CD4-positive, alpha-beta T cell treated with Interleukin-1 beta for 1 hour (primary cell): ENCODE data around the gene MTMR10.

Experiments
- DNase-seq, 2 donors: peaks; one replicate each; pipeline ENCODE4 v3.0.0-alpha.2; 2020 to 2022

The MTMR10 gene

DNA sequence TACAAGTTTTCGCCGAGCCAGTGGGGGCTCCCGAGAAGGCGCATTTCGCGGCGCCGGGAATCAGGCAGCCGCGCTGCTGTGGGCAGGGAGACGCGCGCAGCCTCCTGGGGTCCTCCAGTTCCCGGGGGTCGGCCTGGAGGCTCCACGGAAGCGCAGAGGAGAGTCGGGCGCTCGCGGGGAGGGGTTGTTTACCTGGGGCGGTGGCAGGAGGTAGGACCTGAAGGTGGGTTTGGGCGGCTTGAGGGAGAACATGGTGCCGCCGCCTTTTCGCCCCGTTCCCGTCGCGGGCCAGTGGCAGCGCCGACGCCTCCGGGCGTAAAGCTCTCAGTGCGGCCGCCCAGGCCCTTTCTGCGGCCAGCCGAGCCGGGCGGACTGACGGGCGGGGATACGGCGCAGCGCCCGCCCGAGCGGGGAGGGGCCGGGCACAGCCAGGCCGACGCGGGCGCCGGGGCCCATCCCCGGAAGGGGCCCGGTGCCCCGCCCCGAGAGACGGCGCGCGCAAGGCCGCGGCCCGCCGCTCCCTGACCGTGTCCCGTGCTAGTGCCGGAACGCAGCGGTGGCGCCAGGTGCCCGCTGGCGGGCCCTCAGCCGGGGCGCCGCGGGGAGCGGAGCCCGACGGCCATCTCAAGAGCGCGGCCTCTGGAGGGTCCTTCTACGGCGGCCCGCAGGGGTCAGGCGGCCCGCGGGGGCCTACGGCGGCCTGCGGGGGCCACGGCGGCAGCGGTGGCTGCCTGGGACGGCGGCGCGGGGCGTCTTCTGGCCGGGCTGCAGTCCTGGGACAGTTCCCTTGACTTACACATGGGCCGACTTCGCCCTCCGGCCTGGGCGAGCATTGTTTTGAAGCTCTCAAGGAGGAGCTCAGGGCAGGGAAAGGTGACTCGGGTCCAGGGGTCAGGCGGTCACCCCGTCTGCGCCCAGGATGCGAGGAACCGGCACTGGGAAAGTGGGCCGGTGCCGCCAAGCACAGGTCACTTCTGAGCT, at the start of gene MTMR10:
Gene MTMR10 (minus strand): TSS at position 374 of the 981 bp plus-strand sequence. CDS start 122 bp downstream, at position 252.
- peak; percentile 78 to 81 for DNase-seq

- no peak for DNase-seq
Observed at GRCh38 chr15:31040611-31041010, 49.2 kb upstream of the MTMR10 start.

GRCh38 chr15:31039961-31040360, 48.5 kb upstream of the MTMR10 start:
- no peak for DNase-seq

DNA sequence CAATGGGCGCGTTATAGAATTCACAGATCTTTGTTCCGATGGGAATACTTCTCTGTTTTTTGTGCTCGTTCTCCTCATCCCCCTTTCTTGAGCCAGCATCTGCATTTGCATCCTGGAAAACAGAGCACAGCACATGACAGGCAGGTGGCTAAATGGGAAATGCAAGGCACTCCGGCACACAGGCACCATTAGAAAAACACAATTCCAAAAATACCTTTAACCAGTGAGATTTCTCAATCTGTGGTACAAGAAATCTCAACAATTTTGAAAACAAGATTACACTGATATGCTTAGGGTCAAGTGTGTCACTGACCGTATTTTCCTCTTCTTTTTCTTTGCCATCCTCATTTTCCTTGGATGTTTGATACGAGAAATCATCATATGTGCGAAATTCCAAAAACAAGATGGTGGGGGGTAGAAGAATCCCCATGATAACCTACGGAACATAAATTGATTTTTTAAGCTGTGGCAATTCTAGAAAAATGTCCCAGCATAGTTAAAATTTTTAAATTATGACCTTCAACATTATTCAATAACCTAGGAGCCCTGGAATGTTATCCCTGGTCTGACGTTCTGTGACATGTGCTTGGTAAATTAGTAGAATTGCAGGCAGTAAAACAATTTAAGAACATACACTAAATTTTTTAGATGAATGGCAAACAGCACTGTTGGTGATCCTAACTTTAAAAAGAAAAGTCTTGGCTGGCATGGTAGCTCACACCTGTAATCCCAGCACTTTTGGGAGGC, 46.5 kb upstream of the MTMR10 start:
- no peak for DNase-seq

DNA sequence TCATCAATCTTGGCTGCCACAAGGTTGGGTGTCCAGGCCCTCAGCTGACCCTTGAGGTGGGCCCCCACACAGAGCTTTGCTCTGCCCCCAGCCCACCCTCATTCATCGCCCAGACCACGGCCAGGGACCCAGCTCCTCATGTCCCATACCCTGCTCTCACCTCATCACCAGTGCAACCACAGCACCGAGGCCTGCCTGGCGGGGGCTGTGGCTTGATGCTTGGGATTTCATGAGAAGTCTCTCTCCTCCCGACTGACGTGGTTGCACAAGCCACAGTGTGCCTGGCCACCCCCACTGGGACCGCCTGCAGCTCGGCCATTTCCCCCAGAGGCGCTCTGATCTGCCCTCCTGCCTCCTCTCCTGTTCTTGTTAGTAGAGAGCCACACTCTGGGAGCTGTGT, 45.4 kb upstream of the MTMR10 start:
- DNase-seq: no peak

GRCh38 chr15:31035610-31036009, 44.2 kb upstream of the MTMR10 start:
- DNase-seq: no peak

- DNase-seq: no peak
Observed at GRCh38 chr15:31034152-31034551, 42.7 kb upstream of the MTMR10 start.

DNA sequence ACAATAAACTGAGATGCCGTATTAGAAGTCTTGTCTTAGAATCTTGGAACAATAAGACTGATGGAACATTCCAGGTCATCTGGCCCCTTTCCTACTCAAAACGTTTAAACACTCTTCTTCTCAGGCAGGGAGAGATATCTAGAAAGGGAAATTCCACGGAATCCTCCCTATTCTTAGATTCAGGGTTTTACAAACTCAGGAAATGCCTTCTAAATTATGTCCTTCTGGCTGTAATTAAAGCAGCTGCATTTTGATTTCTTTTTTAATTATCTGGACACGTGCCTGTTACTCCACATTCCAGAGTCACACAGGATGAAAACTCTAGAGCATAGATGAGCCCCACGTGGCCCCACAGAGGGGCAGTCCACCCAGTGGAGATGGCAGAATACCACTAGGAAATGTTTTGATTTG, 41.5 kb upstream of the MTMR10 start:
- no peak for DNase-seq

GRCh38 chr15:31031471-31032067, 40.1 kb upstream of the MTMR10 start:
- DNase-seq: no peak

- DNase-seq: no peak
Observed at GRCh38 chr15:31027910-31028578, 36.6 kb upstream of the MTMR10 start.

- DNase-seq: no peak
Observed at GRCh38 chr15:31025996-31026395, 34.6 kb upstream of the MTMR10 start.

- no peak for DNase-seq
Observed at GRCh38 chr15:31024979-31025378, 33.6 kb upstream of the MTMR10 start.

GRCh38 chr15:31024330-31024729, 32.9 kb upstream of the MTMR10 start:
- DNase-seq: no peak

GRCh38 chr15:31023841-31024240, 32.4 kb upstream of the MTMR10 start:
- DNase-seq: no peak

- no peak for DNase-seq
Observed at GRCh38 chr15:31021067-31021665, 29.7 kb upstream of the MTMR10 start.

GRCh38 chr15:31020542-31020941, 29.1 kb upstream of the MTMR10 start:
- no peak for DNase-seq

DNA sequence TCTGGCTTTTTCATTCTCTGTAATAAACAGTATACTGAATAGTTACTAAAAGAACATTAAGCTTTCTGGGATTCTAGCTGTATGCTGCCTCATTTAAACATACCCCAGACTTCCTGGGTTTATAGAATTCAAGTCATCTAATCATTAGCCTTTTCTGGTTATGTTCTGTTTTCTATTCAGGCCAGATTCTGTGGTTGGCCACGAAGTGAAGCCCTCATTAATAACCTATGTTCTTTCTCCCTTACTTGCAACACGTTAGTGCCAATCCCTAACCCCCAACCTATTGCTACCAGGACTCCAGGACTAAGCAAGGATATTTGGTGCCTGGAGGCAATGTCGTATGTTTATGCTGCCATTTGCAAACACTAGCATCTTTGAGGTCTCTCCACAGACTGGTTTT, 28.6 kb upstream of the MTMR10 start:
- DNase-seq: no peak

- DNase-seq: no peak
Observed at GRCh38 chr15:31017311-31017710, 25.9 kb upstream of the MTMR10 start.

DNA sequence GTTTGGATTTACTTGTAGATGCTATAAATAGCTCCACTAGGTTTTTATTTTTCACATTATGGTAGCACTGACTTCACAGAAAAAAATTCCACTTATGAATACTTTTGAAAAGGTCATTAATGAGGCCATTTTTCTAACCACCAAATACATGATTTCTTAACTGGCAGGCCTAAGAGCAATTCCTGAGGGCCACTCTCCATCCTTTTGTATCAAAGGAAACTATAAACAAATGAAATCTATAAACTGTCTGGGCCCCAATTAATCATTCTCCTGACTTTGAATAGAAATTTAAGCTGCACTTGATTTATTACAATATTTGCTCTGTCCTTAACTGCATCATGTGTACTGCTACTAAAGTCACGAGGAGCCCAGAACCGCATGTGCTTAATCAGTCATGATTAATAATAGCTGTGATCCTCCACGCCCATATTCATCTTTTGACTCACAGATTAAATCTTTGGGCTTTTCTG, 25.1 kb upstream of the MTMR10 start:
- no peak for DNase-seq

- no peak for DNase-seq
Observed at GRCh38 chr15:31014608-31014925, 23.1 kb upstream of the MTMR10 start.

DNA sequence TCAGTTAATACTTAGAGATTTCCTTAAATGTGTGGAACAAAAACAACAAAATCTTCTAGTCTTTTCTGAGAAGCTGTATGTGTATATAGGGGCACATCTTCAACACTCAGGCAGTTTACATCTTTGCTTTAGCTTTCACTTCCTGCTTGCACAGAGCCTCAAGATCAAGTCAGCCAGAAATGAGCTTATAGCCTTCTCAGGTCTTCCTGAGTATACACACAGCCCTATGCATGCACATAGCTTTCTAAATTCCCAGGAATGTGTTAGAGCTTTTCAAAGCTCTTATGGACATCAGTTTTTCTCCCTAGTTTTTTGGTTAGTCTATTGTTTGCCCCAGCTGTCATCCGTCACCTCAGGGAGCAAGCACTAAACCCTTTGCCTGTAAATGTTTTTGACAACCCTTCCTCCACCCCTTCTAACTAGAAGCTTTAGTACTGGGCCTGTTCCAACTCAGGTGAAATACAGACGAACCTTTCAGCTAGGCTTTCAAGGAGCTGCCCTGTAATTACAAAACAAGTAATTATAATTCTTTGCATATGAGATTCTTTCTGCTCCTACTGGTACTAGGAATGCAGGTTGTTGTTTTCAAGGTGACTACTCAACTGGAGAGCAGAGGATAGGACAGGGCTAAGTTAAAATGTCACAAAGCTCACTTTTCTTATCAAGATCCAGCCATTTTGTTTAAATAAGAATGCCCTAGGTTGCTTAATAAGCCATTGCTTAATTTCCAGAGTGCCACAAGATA, 22.6 kb upstream of the MTMR10 start:
- no peak for DNase-seq

GRCh38 chr15:31012455-31012854, 21.0 kb upstream of the MTMR10 start:
- no peak for DNase-seq
